Forelimb muscle (tissue), 1 donor: ENCODE results near the gene CACNA1D. TPM values are rescaled to one million over a fixed set of nuclear protein-coding genes. Genes with fewer than 3 reads are reported as not detected.

ENCODE experiments used
- DNase-seq: peaks from one replicate; pipeline ENCODE4 v3.0.0-alpha.2; 2013; ENCODE audit warnings: low read depth
- polyA plus RNA-seq: library from polyadenylated mRNA; unstranded; fragments of 120-200 nt; gene quantifications from one replicate; pipeline ENCODE4 v1.2.1, GENCODE V29; 2013; ENCODE audit not compliant: insufficient read length

CACNA1D gene
- polyA plus RNA-seq, 1 donor: 1.4 TPM

DNA sequence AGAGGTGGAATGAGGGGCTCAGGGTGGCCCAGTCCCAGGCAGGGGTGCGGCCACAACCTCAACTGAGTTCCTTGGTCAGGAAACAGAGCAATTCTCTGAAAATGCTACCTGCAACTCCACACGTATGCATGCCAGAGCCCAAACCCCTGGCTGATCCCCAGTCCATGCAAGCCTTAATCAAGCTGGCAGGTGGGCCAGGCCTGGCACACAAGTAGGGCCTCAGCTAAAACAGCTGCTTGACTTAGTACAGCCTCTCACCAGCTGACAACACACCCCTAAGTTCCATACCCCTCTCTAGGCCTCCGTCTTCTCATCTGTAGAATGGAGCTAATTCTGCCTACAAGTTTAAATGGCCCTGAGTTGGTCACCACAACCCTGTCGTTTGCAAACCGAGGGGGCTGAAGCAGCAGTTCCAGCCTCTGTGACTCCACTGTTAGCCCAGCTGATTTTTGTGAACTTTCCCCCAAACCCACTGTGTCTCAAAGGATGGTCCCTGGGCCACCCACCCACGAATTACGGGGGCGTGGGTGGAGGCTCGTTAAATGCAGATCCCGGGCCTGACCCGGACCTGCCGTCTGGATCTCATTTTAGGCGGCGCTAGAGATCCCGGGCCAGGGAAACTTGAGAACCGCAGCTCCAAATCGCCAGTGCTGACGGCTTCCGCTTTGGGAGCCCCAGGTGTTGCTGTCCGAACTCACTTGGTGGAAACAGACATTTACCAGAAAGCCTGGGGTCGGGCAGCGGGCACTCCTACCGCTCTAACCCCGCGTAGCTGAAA, 350.9 kb downstream of the CACNA1D start:
- no peak for DNase-seq

DNA sequence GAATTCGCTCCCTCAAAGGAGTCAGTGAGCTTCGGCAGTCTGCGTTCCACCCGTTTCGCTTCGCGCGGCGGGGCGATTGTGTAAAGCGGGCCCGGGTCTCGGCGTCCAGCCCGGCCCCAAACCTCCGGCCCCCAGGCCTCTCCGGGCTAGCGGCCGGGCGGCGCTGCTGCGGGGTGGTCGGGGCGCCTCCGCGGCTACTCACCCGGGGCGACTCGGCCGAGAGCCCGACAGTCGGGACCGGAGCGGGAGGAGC, 351.4 kb downstream of the CACNA1D start:
- no peak for DNase-seq

DNA sequence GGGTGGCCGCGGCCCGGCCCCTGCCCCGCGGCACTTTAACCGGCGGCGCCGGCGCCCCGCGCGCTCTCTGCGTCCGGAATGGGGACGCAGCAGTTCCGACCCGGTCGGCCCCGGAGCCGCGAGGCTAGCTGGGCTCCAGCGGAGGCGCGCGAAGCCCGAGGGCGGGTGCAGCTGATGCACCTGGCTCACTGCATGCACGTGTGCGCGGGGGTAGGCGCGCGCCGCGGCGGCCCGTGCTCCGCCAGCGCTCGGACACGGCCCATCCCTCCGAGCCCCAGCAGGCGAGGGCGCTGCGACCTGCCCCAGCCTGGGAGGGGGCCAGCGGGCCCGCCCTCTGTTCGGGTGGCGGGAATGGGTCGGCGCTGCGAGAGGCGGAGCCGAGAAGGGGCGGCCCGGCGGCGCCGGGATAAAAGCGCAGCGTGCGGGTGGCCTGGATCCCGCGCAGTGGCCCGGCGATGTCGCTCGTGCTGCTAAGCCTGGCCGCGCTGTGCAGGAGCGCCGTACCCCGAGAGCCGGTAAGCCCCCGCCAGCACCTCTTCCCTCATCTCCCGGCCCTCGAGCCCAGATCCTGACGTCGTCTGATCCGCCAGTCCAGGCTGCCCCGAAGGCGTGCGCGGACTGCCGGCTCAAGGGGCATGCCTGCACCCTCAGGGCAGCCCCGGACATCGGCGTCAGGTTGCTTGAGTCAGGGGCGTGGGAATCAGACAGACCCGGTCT, 351.9 kb downstream of the CACNA1D start, which contains the start of the genes CHDH and IL17RB:
CHDH (minus strand) TSS at position 286 of the 717 bp plus-strand sequence. CDS start 22,411 bp downstream, outside the sequence.
IL17RB (plus strand) TSS at position 435 of the 717 bp plus-strand sequence; CDS start at position 456, 21 bp downstream.
- DNase-seq: no peak

DNA sequence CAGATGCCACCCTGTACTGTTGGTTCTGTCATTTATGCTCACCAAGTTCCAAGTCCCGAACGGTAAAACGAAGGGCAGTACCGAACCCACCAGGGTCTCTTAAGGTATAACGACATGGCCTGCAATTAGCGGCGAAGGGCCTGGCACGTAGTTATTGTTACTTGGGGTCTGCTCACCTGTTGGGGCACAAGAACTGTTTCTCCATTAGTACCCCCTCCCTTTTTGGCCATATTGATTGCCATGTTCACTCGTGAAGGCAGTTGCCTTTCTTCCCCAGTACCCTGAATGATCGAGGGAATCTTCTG, 352.4 kb downstream of the CACNA1D start:
- DNase-seq: no peak

DNA sequence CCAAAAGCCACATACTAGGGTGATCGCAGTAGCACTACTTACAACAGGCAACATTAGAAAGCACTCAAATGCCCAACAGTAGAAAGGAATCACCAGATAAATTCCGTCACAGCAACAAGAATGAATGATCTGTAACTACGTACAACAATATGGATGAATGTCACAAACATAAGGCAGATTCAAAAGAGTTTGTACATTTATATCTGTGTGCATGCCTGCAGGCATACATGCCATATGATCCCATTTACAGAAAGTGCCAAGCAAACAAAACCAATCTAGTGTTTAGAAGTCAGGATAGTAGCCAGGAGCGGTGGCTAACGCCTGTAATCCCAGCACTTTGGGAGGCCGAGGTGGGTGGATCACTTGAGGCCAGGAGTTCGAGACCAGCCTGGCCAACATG, 355.5 kb downstream of the CACNA1D start:
- no peak for DNase-seq

DNA sequence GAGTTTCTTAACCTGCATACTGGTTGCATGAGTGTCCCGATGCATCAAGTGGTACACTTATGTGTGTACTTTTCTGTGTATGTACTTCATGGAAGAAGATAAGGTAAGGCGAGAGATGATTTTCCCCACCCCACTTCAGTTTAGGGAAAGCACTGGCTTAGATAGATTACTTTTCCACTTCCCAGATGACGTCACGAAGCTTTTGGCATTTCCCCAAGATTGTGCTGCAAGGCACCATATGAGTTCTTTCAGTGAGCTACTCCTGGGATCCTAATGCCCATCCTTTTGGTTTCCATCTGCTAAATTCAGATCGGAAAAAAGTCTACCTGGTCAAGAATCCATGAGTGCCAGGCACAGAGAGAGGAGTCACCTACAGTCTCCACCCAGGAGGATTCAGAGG, 356.5 kb downstream of the CACNA1D start:
- DNase-seq: no peak

DNA sequence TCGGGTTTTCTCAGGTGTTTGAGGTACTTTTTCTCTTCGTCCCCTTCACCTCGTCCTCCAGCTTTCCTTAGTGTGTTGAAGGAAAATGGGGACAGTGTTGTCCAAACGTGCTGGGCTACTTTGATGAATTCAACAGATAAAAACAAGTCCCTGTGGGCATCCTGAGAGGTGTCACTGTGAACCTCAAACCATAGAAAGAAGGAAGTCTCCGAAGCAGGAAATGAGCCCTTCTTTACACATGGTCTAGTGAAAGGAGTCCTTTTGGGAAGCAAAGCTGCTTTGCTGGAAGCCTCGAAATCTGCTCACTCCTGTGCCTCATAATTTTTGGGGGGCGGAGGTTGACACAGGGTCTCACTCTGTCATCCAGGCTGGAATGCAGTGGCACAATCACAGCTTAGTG, 362.6 kb downstream of the CACNA1D start:
- DNase-seq: no peak

DNA sequence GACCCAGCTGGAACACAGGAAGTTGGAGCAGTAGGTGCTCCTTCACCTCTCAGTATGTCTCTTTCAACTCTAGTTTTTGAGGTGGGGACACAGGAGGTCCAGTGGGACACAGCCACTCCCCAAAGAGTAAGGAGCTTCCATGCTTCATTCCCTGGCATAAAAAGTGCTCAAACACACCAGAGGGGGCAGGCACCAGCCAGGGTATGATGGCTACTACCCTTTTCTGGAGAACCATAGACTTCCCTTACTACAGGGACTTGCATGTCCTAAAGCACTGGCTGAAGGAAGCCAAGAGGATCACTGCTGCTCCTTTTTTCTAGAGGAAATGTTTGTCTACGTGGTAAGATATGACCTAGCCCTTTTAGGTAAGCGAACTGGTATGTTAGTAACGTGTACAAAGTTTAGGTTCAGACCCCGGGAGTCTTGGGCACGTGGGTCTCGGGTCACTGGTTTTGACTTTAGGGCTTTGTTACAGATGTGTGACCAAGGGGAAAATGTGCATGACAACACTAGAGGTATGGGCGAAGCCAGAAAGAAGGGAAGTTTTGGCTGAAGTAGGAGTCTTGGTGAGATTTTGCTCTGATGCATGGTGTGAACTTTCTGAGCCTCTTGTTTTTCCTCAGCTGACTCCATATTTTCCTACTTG, 363.8 kb downstream of the CACNA1D start:
- no peak for DNase-seq

DNA sequence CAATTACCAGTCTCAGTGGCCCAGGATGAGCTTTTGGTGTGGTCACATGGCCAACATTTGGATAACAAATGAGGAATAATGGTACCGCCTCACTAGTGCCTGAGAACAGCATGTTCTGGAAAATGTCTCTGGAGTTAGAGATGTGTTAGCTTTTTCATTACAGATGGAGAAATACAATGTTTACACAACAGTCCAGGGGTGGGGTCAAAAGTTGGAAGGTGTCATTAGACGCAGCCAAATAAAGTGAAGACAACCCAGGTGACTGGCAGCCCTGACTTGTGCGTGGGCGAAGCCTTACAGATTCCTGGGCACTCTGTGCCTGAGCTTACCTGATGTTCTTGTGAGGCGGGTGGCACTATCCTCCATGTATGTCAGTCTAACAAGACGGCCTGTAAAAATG, 364.8 kb downstream of the CACNA1D start:
- DNase-seq: no peak

DNA sequence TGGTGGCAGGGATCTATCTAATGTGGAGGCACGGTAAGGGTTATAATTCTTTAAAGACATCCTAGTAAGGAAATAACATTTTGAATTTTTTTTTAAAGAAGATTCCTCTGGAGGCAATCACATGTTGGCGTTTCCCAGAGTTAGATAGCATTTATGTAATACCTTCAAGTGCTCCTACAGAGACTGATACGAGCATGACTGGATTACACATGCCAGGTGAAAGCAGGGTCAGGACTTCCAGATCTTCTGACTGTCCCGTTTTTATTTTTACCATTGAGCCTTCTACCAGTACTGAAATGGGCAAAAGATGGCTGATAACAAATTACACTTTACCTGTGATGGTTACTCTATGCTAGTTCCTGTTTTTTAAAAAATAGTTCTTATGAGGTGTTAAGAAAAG, 365.8 kb downstream of the CACNA1D start:
- DNase-seq: no peak

DNA sequence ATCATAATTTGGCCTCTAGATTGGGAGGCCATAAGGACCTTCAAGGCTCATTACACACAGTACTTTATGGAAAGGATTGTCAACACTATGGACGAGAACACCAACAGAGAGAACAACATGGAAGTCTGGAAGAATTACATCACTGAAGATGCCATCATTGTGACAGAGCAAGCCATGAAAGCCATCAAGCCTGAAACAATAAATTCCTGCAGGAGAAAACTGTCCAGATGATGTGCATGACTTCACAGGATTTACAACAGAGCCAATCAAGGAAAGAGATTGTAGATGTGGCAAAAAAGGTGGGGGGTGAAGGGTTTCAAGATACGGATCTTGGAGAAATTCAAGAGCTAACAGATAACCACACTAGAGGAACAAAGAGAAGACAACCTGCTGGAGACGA, 367.8 kb downstream of the CACNA1D start:
- DNase-seq: no peak

DNA sequence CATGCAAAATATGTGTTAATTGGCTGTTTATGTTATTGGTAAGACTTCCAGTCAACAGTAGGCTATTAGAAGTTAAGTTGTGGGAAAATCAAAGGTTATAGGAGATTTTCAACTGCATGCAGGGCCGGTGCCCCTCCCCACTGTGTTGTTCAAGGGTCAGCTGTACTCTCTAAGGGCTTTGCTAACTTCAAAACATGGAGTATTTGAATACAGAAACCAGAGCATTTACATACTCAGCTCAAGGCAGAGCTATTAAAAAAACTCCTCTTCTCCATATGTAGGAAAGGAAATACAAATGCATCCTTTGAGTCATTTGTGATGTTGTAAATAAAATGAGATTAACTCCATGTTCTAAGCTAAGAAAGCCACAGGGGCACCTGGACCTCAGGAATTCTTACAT, 368.7 kb downstream of the CACNA1D start:
- no peak for DNase-seq

Other genes starting within 250 kb of the CACNA1D start
- 30.7 TPM for gene TKT, start 238.6 kb upstream of the CACNA1D start, polyA plus RNA-seq
- 21.3 TPM for gene DCP1A, start 147.1 kb upstream of the CACNA1D start, polyA plus RNA-seq